ENCODE measurements around the gene TRIM2. TPM values are rescaled to one million over a fixed set of nuclear protein-coding genes. Genes with fewer than 3 reads are reported as not detected.

The TRIM2 gene
- 5.7 and 10.4 TPM in 2 replicates for total RNA-seq

GRCh38 chr4:153204247-153204671 lies at the start of gene TRIM2:
Gene TRIM2 (plus strand): TSS chr4:153204443. CDS start chr4:153204531, 88 bp downstream.

GRCh38 chr4:153344131-153345011 lies 140.1 kb downstream of the TRIM2 start, which contains the start of gene MND1:
Gene MND1 (plus strand): TSS chr4:153344688. CDS start chr4:153344738, 50 bp downstream.

Other genes starting within 250 kb of the TRIM2 start
- gene MND1, start 140.2 kb downstream of the TRIM2 start, total RNA-seq, result 3.4 and 6.5 TPM in 2 replicates

Data from bladder microvascular endothelial cell (primary cell).